ENCODE data around the gene CACNA2D1.
A peak's percentile ranks its signal among the peaks of the same experiment; 100 is the strongest.

CACNA2D1 gene

GRCh38 chr7:82021036-82021435 is 422.5 kb downstream of the CACNA2D1 start:
- TF ChIP-seq TAF1 (IDR thresholded peaks at IDR 0.05; ENCODE audit: low read depth) = no peak
- no peak for TF ChIP-seq YY1 (IDR thresholded peaks at IDR 0.05; ENCODE audit: low read depth)
- TF ChIP-seq RAD21 (IDR thresholded peaks at IDR 0.05; ENCODE audit: low read depth) = no peak
- no peak for TF ChIP-seq TCF12 (IDR thresholded peaks at IDR 0.05; ENCODE audit: low read depth)
- no peak for TF ChIP-seq REST (IDR thresholded peaks at IDR 0.05; ENCODE audit: low read depth)
- no peak for TF ChIP-seq CEBPB (IDR thresholded peaks at IDR 0.05)
- no peak for TF ChIP-seq CREB1 (IDR thresholded peaks at IDR 0.05; ENCODE audit: low read depth)
- TF ChIP-seq NFIC (IDR thresholded peaks at IDR 0.05) = no peak

- TF ChIP-seq RAD21 (IDR thresholded peaks at IDR 0.05; ENCODE audit: low read depth) = no peak
Observed at GRCh38 chr7:82019551-82020475, 423.8 kb downstream of the CACNA2D1 start.

- TF ChIP-seq ZBTB7A (IDR thresholded peaks at IDR 0.05; ENCODE audit: low read depth) (no peak), YY1 (IDR thresholded peaks at IDR 0.05; ENCODE audit: low read depth) (no peak), REST (IDR thresholded peaks at IDR 0.05; ENCODE audit: low read depth) (no peak), RAD21 (IDR thresholded peaks at IDR 0.05; ENCODE audit: low read depth) (no peak), TAF1 (IDR thresholded peaks at IDR 0.05; ENCODE audit: low read depth) (no peak), NFIC (IDR thresholded peaks at IDR 0.05) (no peak), TCF12 (IDR thresholded peaks at IDR 0.05; ENCODE audit: low read depth) (no peak), EP300 (IDR thresholded peaks at IDR 0.05; ENCODE audit: borderline replicate concordance) (no peak), TEAD4 (IDR thresholded peaks at IDR 0.05) (no peak), USF1 (IDR thresholded peaks at IDR 0.05) (no peak), EGR1 (IDR thresholded peaks at IDR 0.05) (no peak), MAX (IDR thresholded peaks at IDR 0.05) (no peak), CEBPB (IDR thresholded peaks at IDR 0.05) (no peak), CREB1 (IDR thresholded peaks at IDR 0.05; ENCODE audit: low read depth) (no peak), FOXM1 (IDR thresholded peaks at IDR 0.05; ENCODE audit: borderline replicate concordance, low read depth) (no peak)
Observed at GRCh38 chr7:82018226-82018625, 425.4 kb downstream of the CACNA2D1 start.

- no peak for TF ChIP-seq CREB1 (IDR thresholded peaks at IDR 0.05; ENCODE audit: low read depth)
- peak; percentile 77 for TF ChIP-seq RAD21 (IDR thresholded peaks at IDR 0.05; ENCODE audit: low read depth)
- TF ChIP-seq MAX (IDR thresholded peaks at IDR 0.05) = no peak
- TF ChIP-seq YY1 (IDR thresholded peaks at IDR 0.05; ENCODE audit: low read depth) = no peak
Observed at GRCh38 chr7:82017334-82017943, 426.1 kb downstream of the CACNA2D1 start.

GRCh38 chr7:82015751-82016150 is 427.8 kb downstream of the CACNA2D1 start:
- no peak for TF ChIP-seq MAX (IDR thresholded peaks at IDR 0.05)
- no peak for TF ChIP-seq FOXM1 (IDR thresholded peaks at IDR 0.05; ENCODE audit: borderline replicate concordance, low read depth)
- peak; percentile 56 for TF ChIP-seq CEBPB (IDR thresholded peaks at IDR 0.05)

- TF ChIP-seq CEBPB (IDR thresholded peaks at IDR 0.05) = no peak
- TF ChIP-seq TEAD4 (IDR thresholded peaks at IDR 0.05) = no peak
- TF ChIP-seq EP300 (IDR thresholded peaks at IDR 0.05; ENCODE audit: borderline replicate concordance) = no peak
- no peak for TF ChIP-seq TCF12 (IDR thresholded peaks at IDR 0.05; ENCODE audit: low read depth)
- TF ChIP-seq ZBTB7A (IDR thresholded peaks at IDR 0.05; ENCODE audit: low read depth) = no peak
- no peak for TF ChIP-seq YY1 (IDR thresholded peaks at IDR 0.05; ENCODE audit: low read depth)
- TF ChIP-seq EGR1 (IDR thresholded peaks at IDR 0.05) = no peak
- TF ChIP-seq RAD21 (IDR thresholded peaks at IDR 0.05; ENCODE audit: low read depth) = no peak
- no peak for TF ChIP-seq USF1 (IDR thresholded peaks at IDR 0.05)
Observed at GRCh38 chr7:82012453-82012852, 431.1 kb downstream of the CACNA2D1 start.

All from Ishikawa (cell line).